Measurements from ENCODE around the gene NAPA.
"Not testable (repeated sequence)": the region's sequence is repeated elsewhere in the genome, so short reads cannot be mapped to it uniquely, and the experiment has no call there.

NAPA gene

GRCh38 chr19:47487551-47488515 is 27.0 kb downstream of the NAPA start:
- in situ Hi-C loops (cut with HindIII; ENCODE audit: low sequenced_read_pairs): no loop called here

- in situ Hi-C loops (cut with HindIII; ENCODE audit: low sequenced_read_pairs): no loop called here
These were observed 28.0 kb downstream of the NAPA start for GRCh38 chr19:47486900-47487299.

GRCh38 chr19:47486220-47486619 is 28.6 kb downstream of the NAPA start:
- in situ Hi-C loops (cut with HindIII; ENCODE audit: low sequenced_read_pairs): not testable (repeated sequence)

- in situ Hi-C loops (cut with HindIII; ENCODE audit: low sequenced_read_pairs): no loop called here
These were observed 29.7 kb downstream of the NAPA start for GRCh38 chr19:47485210-47485609.

- in situ Hi-C loops (cut with HindIII; ENCODE audit: low sequenced_read_pairs): no loop called here
These were observed 30.8 kb downstream of the NAPA start, which contains the start of gene KPTN for GRCh38 chr19:47483800-47484690. Gene KPTN (minus strand): TSS chr19:47484219. CDS start chr19:47484160, 59 bp downstream.

GRCh38 chr19:47483200-47483599 is 31.7 kb downstream of the NAPA start:
- in situ Hi-C loops (cut with HindIII; ENCODE audit: low sequenced_read_pairs): no loop called here

GRCh38 chr19:47481460-47482052 is 33.3 kb downstream of the NAPA start:
- in situ Hi-C loops (cut with HindIII; ENCODE audit: low sequenced_read_pairs): no loop called here

GRCh38 chr19:47480658-47481057 is 34.2 kb downstream of the NAPA start:
- in situ Hi-C loops (cut with HindIII; ENCODE audit: low sequenced_read_pairs): no loop called here

- in situ Hi-C loops (cut with HindIII; ENCODE audit: low sequenced_read_pairs): no loop called here
These were observed 35.0 kb downstream of the NAPA start for GRCh38 chr19:47479701-47480503.

- in situ Hi-C loops (cut with HindIII; ENCODE audit: low sequenced_read_pairs): no loop called here
These were observed 38.4 kb downstream of the NAPA start for GRCh38 chr19:47476438-47476972.

- in situ Hi-C loops (cut with HindIII; ENCODE audit: low sequenced_read_pairs): no loop called here
These were observed 39.4 kb downstream of the NAPA start for GRCh38 chr19:47475465-47475864.

- in situ Hi-C loops (cut with HindIII; ENCODE audit: low sequenced_read_pairs): no loop called here
These were observed 41.5 kb downstream of the NAPA start for GRCh38 chr19:47473336-47473735.

GRCh38 chr19:47471733-47472457 is 43.0 kb downstream of the NAPA start, which contains the start of gene SLC8A2:
Gene SLC8A2 (minus strand): TSS chr19:47471893. CDS start chr19:47466403, 5,490 bp downstream.
- in situ Hi-C loops (cut with HindIII; ENCODE audit: low sequenced_read_pairs): no loop called here

GRCh38 chr19:47471381-47471732 is 43.5 kb downstream of the NAPA start:
- in situ Hi-C loops (cut with HindIII; ENCODE audit: low sequenced_read_pairs): no loop called here

GRCh38 chr19:47470447-47471195 is 44.2 kb downstream of the NAPA start:
- in situ Hi-C loops (cut with HindIII; ENCODE audit: low sequenced_read_pairs): no loop called here

GRCh38 chr19:47469719-47470118 is 45.1 kb downstream of the NAPA start:
- in situ Hi-C loops (cut with HindIII; ENCODE audit: low sequenced_read_pairs): no loop called here

- in situ Hi-C loops (cut with HindIII; ENCODE audit: low sequenced_read_pairs): no loop called here
These were observed 45.5 kb downstream of the NAPA start for GRCh38 chr19:47469363-47469700.

- in situ Hi-C loops (cut with HindIII; ENCODE audit: low sequenced_read_pairs): no loop called here
These were observed 46.9 kb downstream of the NAPA start for GRCh38 chr19:47467914-47468313.

GRCh38 chr19:47465957-47466356 is 48.9 kb downstream of the NAPA start:
- in situ Hi-C loops (cut with HindIII; ENCODE audit: low sequenced_read_pairs): no loop called here

All from endothelial cell of hepatic sinusoid (primary cell).